ENCODE results near the gene PLEKHA7.

- TF ChIP-seq PATZ1 (CRISPR knock-in tag; IDR thresholded peaks at IDR 0.05; ENCODE audit: borderline replicate concordance) (no peak), RARB (CRISPR knock-in tag; IDR thresholded peaks at IDR 0.05) (no peak), ZFP30 (CRISPR knock-in tag; IDR thresholded peaks at IDR 0.05) (no peak), GLIS3 (CRISPR knock-in tag; IDR thresholded peaks at IDR 0.05) (no peak)
These were observed 13.2 kb downstream of the PLEKHA7 start for GRCh38 chr11:17000987-17001386.

Data from SK-N-SH treated with all-trans-retinoic acid at 6 μM for 48 hours (cell line).